GM12878 (cell line): ENCODE data around the gene PTPRC. TPM values are rescaled to one million over a fixed set of nuclear protein-coding genes. Genes with fewer than 3 reads are reported as not detected.

Experiments
- ATAC-seq: fragments of 200-7000 bp; cut with Tn5 transposase; 3 replicates; pipeline ENCODE4 v1.9.1; 2020; ENCODE audit warnings: mild to moderate bottlenecking, moderate library complexity
- BruUV-seq: library from RNA; stranded (reverse); fragments of 400-500 nt; replicated peaks from 2 replicates; lab custom pipeline; 2021; lab: Mats Ljungman, UMichigan
- CTCF ChIA-PET: fragments of 300-600 bp; sonication (Branson Sonifier 250); formaldehyde crosslinking; extraction: SDS; loops from one replicate; lab custom pipeline; 2021; ENCODE audit warnings: inconsistent platforms; lab: Yijun Ruan, JAX
- POLR2A ChIA-PET: fragments of 350-600 bp; formaldehyde crosslinking; extraction: SDS; loops from one replicate; lab custom pipeline; 2021; ENCODE audit warnings: inconsistent platforms; lab: Charles Lee
- RAD21 ChIA-PET: fragments of 300-600 bp; sonication (Branson Sonifier 250); formaldehyde crosslinking; loops from one replicate; lab custom pipeline; 2023; ENCODE audit warnings: antibody characterized with exemption; ENCODE audit not compliant: unreplicated experiment; lab: Charles Lee
- SMC1A ChIA-PET: fragments of 300-600 bp; sonication (Branson Sonifier 250); formaldehyde crosslinking; loops from one replicate; lab custom pipeline; 2023; ENCODE audit not compliant: unreplicated experiment, uncharacterized antibody; lab: Charles Lee
- DNase-seq: peaks from one replicate; pipeline ENCODE4 v3.0.0-alpha.2; 2011; ENCODE audit warnings: low read depth, low spot score
- FAIRE-seq: peaks from 3 replicates; lab custom pipeline; 2011; peaks lifted over from hg19 to GRCh38; lab: Jason Lieb, UNC
- H2AFZ ChIP-seq: 2 replicates; pipeline ENCODE4 v1.6.0; 2011; ENCODE audit warnings: low read depth, low read length, control low read depth; ENCODE audit not compliant: control insufficient read depth
- H3K27ac ChIP-seq: 2 replicates; pipeline ENCODE4 v1.5.1; 2011; ENCODE audit warnings: control low read depth; ENCODE audit not compliant: control insufficient read depth, insufficient read depth
- H3K27me3 ChIP-seq, 2 experiments: replicated peaks in 1 of 2; 2 replicates each; pipeline versions ENCODE4 v1.6.0 to v1.6.1; 2011; ENCODE audit warnings: low read length in 1 of 2; ENCODE audit not compliant: control insufficient read depth in 2 of 2, insufficient read depth in 2 of 2
- H3K36me3 ChIP-seq, 2 experiments: 2 replicates each; pipeline ENCODE4 v1.5.1; 2011; ENCODE audit warnings: low read length in 1 of 2; ENCODE audit not compliant: control insufficient read depth in 2 of 2, insufficient read depth in 2 of 2
- H3K4me1 ChIP-seq: 2 replicates; pipeline ENCODE4 v1.6.1; 2011; ENCODE audit warnings: mild to moderate bottlenecking, low read length, moderate library complexity, mixed read lengths; ENCODE audit not compliant: control insufficient read depth, insufficient read depth
- H3K4me2 ChIP-seq: 2 replicates; pipeline ENCODE4 v1.6.0; 2011; ENCODE audit warnings: control low read depth; ENCODE audit not compliant: control insufficient read depth, insufficient read depth
- H3K4me3 ChIP-seq: fragments of 200-600 bp; sonication (generic); 2 replicates; pipeline ENCODE4 v1.5.1; 2016
- H3K79me2 ChIP-seq: 2 replicates; pipeline ENCODE4 v1.6.0; 2011; ENCODE audit warnings: low read length; ENCODE audit not compliant: control insufficient read depth, insufficient read depth
- H3K9ac ChIP-seq: 2 replicates; pipeline ENCODE4 v1.8.0; 2011; ENCODE audit warnings: low read length, control low read depth, mixed read lengths; ENCODE audit not compliant: control insufficient read depth, insufficient read depth
- H3K9me3 ChIP-seq: replicated peaks from 3 replicates; pipeline ENCODE4 v1.5.1; 2011; ENCODE audit warnings: mild to moderate bottlenecking, low read length; ENCODE audit not compliant: control insufficient read depth, insufficient read depth
- H4K20me1 ChIP-seq: 2 replicates; pipeline ENCODE4 v1.6.0; 2011; ENCODE audit not compliant: control insufficient read depth, insufficient read depth
- CBX3 ChIP-seq: fragments of 200-600 bp; sonication (generic); IDR thresholded peaks from 2 replicates; pipeline ENCODE4 v1.6.1; 2016; ENCODE audit warnings: low read depth, borderline replicate concordance
- HDGF ChIP-seq: fragments of 450-650 bp; IDR thresholded peaks from 2 replicates; pipeline ENCODE4 v1.6.1; 2016; ENCODE audit warnings: antibody characterized with exemption
- IRF4 ChIP-seq: IDR thresholded peaks from 2 replicates; pipeline ENCODE4 v1.6.1; 2011; ENCODE audit warnings: low read depth, low read length
- KDM1A ChIP-seq: fragments of 200-600 bp; sonication (generic); IDR thresholded peaks from 2 replicates; pipeline ENCODE4 v1.6.1; 2016; ENCODE audit warnings: borderline replicate concordance
- MYB ChIP-seq: fragments of 150-350 bp; IDR thresholded peaks from 2 replicates; pipeline ENCODE4 v1.6.1; 2014; ENCODE audit warnings: mild to moderate bottlenecking, low read depth, low read length, borderline replicate concordance
- NR2F1 ChIP-seq: fragments of 450-650 bp; conservative IDR thresholded peaks from 2 replicates; pipeline ENCODE4 v1.6.1; 2017; ENCODE audit warnings: mild to moderate bottlenecking
- PAX8 ChIP-seq: fragments of 450-650 bp; IDR thresholded peaks from 2 replicates; pipeline ENCODE4 v1.6.1; 2017; ENCODE audit warnings: mild to moderate bottlenecking, moderate library complexity
- SIX5 ChIP-seq: IDR thresholded peaks from 2 replicates; pipeline ENCODE4 v1.6.1; 2011; ENCODE audit warnings: mild to moderate bottlenecking, low read depth, low read length, moderate library complexity; ENCODE audit not compliant: severe bottlenecking
- SMAD5 ChIP-seq: IDR thresholded peaks from 2 replicates; pipeline ENCODE4 v1.6.1; 2016; ENCODE audit warnings: antibody characterized with exemption, low read depth
- SMARCA5 ChIP-seq: fragments of 450-650 bp; IDR thresholded peaks from 2 replicates; pipeline ENCODE4 v1.6.1; 2017; ENCODE audit warnings: mild to moderate bottlenecking
- WRNIP1 ChIP-seq: IDR thresholded peaks from 2 replicates; pipeline ENCODE4 v1.6.1; 2011; ENCODE audit warnings: low read depth, low read length, improper control_type of control experiment, borderline replicate concordance
- ZNF217 ChIP-seq: fragments of 450-650 bp; IDR thresholded peaks from 2 replicates; pipeline ENCODE4 v1.6.1; 2017; ENCODE audit warnings: antibody characterized with exemption, mild to moderate bottlenecking
- WGBS: methylation state at CpG from one replicate; pipeline ENCODE4 v1.1.6; 2016; ENCODE audit warnings: low lambda C conversion rate; ENCODE audit not compliant: insufficient replicate concordance, insufficient coverage; ENCODE audit errors: missing lambda C conversion rate; 5-methylcytosine and 5-hydroxymethylcytosine counted together
- in situ Hi-C: fragments of 300-500 bp; cut with MboI; formaldehyde crosslinking; loops from 9 replicates; pipeline ENCODE4 v1.14.3; 2018; ENCODE audit warnings: mixed read lengths
- intact Hi-C: fragments of 100-400 bp; cut with micrococcal nuclease; formaldehyde crosslinking; loops from one replicate; pipeline ENCODE4 v1.14.2; 2022; ENCODE audit not compliant: unreplicated experiment
- polyA plus RNA-seq, 11 experiments: library from polyadenylated mRNA; depleted of rRNA in 4 of 11; unstranded in 6 of 11; stranded (reverse) in 5 of 11; fragments of >200 nt; fragmentation: Nextera tagmentation in 4 of 11; fragmentation: Illumina TruSeq in 1 of 11; extraction: Ambion mirVana in 4 of 11; extraction: Trizol in 1 of 11; gene quantifications; 1 replicate in 1 of 11; 2 replicates in 10 of 11; pipeline versions ENCODE4 v1.2.1 to v1.2.3, GENCODE V29; 2011 to 2016; ENCODE audit warnings: inconsistent platforms in 2 of 11, missing spikeins in 2 of 11, low read depth in 1 of 11
- total RNA-seq, 4 experiments: library from RNA; depleted of rRNA in 3 of 4; stranded (reverse); fragments of >200 nt in 3 of 4; fragmentation: Illumina TruSeq in 1 of 4; extraction: Trizol in 1 of 4; gene quantifications; 2 replicates each; pipeline versions ENCODE4 v1.2.1 to v1.2.3, GENCODE V29; 2013 to 2021
- TF ChIP-seq, protein P1 (sequence below): fragments of 450-650 bp; IDR thresholded peaks from 2 replicates; pipeline ENCODE4 v1.6.1; 2018; ENCODE audit warnings: borderline replicate concordance, mild to moderate bottlenecking; ENCODE audit not compliant: partially characterized antibody
- TF ChIP-seq, protein P2 (sequence below): IDR thresholded peaks from 2 replicates; pipeline ENCODE4 v1.6.1; 2012; ENCODE audit warnings: mild to moderate bottlenecking, low read depth, low read length
- TF ChIP-seq, protein P3 (sequence below): IDR thresholded peaks from 2 replicates; pipeline ENCODE4 v1.6.1; 2011; ENCODE audit warnings: low read depth, low read length, improper control_type of control experiment, borderline replicate concordance
- TF ChIP-seq, protein P4 (sequence below): fragments of 450-650 bp; IDR thresholded peaks from 2 replicates; pipeline ENCODE4 v1.6.1; 2014; ENCODE audit warnings: mild to moderate bottlenecking
- TF ChIP-seq, protein P5 (sequence below): IDR thresholded peaks from 2 replicates; pipeline ENCODE4 v1.6.1; 2012; ENCODE audit warnings: low read depth, low read length, improper control_type of control experiment

The PTPRC gene
- total and polyA plus RNA-seq, 10 of the 15 experiments (the other 5 are each of a cell fraction or from before 2014, with no cell fraction given): 72.9 to 221 (median 118) TPM

DNA sequence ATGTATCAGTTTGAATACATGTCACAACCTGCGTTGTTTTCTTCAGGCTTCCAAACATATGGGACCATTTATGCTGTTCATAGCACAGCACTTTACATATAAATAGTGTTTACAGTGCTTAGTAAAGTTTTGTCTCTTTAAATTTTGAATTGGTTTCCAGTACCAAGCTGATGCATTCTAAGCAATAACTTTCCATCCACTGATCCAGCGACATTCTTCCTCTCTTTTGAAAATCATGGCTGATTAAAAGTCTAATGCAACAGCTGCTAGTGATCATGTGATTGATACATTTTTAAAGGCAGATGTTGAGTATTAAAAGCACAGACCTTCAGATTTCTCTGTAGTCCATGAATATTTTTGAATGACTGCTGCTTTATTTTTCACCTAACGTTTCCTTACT lies 154.9 kb downstream of the PTPRC start:
- Histone ChIP-seq H3K4me3 (no peak overlapping the region), H3K79me2 (no peaks in the 10 kb centered on the region), H3K4me1 (no peaks in the 10 kb centered on the region), H2AFZ (no peak overlapping the region), H3K36me3 (no peaks in the 10 kb centered on the region; a peak in 1 of 4 replicates), H3K27me3 (no peaks in the 10 kb centered on the region), H3K4me2 (no peak overlapping the region), H3K27ac (no peak overlapping the region), H3K9ac (no peak overlapping the region), H3K9me3 (peaks cover 14% of the 10 kb centered on the region; the same call in 2 of the 3 replicates), H4K20me1 (no peaks in the 10 kb centered on the region)
- BruUV-seq: no TSS peak
- intact Hi-C loops (no loop called here), in situ Hi-C loops (no loop called here)
- TF ChIP-seq, protein P1, sequence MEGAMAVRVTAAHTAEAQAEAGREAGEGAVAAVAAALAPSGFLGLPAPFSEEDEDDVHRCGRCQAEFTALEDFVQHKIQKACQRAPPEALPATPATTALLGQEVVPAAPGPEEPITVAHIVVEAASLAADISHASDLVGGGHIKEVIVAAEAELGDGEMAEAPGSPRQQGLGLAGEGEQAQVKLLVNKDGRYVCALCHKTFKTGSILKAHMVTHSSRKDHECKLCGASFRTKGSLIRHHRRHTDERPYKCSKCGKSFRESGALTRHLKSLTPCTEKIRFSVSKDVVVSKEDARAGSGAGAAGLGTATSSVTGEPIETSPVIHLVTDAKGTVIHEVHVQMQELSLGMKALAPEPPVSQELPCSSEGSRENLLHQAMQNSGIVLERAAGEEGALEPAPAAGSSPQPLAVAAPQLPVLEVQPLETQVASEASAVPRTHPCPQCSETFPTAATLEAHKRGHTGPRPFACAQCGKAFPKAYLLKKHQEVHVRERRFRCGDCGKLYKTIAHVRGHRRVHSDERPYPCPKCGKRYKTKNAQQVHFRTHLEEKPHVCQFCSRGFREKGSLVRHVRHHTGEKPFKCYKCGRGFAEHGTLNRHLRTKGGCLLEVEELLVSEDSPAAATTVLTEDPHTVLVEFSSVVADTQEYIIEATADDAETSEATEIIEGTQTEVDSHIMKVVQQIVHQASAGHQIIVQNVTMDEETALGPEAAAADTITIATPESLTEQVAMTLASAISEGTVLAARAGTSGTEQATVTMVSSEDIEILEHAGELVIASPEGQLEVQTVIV: no peak
- TF ChIP-seq KDM1A (no peak), SIX5 (no peak), PAX8 (no peak), NR2F1 (no peak), CBX3 (no peak), HDGF (no peak), ZNF217 (no peak), SMARCA5 (no peak), SMAD5 (no peak), WRNIP1 (no peak), MYB (no peak), IRF4 (no peak)
- TF ChIP-seq, protein P2, sequence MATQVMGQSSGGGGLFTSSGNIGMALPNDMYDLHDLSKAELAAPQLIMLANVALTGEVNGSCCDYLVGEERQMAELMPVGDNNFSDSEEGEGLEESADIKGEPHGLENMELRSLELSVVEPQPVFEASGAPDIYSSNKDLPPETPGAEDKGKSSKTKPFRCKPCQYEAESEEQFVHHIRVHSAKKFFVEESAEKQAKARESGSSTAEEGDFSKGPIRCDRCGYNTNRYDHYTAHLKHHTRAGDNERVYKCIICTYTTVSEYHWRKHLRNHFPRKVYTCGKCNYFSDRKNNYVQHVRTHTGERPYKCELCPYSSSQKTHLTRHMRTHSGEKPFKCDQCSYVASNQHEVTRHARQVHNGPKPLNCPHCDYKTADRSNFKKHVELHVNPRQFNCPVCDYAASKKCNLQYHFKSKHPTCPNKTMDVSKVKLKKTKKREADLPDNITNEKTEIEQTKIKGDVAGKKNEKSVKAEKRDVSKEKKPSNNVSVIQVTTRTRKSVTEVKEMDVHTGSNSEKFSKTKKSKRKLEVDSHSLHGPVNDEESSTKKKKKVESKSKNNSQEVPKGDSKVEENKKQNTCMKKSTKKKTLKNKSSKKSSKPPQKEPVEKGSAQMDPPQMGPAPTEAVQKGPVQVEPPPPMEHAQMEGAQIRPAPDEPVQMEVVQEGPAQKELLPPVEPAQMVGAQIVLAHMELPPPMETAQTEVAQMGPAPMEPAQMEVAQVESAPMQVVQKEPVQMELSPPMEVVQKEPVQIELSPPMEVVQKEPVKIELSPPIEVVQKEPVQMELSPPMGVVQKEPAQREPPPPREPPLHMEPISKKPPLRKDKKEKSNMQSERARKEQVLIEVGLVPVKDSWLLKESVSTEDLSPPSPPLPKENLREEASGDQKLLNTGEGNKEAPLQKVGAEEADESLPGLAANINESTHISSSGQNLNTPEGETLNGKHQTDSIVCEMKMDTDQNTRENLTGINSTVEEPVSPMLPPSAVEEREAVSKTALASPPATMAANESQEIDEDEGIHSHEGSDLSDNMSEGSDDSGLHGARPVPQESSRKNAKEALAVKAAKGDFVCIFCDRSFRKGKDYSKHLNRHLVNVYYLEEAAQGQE: no peak
- TF ChIP-seq, protein P3, sequence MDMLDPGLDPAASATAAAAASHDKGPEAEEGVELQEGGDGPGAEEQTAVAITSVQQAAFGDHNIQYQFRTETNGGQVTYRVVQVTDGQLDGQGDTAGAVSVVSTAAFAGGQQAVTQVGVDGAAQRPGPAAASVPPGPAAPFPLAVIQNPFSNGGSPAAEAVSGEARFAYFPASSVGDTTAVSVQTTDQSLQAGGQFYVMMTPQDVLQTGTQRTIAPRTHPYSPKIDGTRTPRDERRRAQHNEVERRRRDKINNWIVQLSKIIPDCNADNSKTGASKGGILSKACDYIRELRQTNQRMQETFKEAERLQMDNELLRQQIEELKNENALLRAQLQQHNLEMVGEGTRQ: no peak
- TF ChIP-seq, protein P4, sequence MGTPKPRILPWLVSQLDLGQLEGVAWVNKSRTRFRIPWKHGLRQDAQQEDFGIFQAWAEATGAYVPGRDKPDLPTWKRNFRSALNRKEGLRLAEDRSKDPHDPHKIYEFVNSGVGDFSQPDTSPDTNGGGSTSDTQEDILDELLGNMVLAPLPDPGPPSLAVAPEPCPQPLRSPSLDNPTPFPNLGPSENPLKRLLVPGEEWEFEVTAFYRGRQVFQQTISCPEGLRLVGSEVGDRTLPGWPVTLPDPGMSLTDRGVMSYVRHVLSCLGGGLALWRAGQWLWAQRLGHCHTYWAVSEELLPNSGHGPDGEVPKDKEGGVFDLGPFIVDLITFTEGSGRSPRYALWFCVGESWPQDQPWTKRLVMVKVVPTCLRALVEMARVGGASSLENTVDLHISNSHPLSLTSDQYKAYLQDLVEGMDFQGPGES: no peak
- TF ChIP-seq, protein P5, sequence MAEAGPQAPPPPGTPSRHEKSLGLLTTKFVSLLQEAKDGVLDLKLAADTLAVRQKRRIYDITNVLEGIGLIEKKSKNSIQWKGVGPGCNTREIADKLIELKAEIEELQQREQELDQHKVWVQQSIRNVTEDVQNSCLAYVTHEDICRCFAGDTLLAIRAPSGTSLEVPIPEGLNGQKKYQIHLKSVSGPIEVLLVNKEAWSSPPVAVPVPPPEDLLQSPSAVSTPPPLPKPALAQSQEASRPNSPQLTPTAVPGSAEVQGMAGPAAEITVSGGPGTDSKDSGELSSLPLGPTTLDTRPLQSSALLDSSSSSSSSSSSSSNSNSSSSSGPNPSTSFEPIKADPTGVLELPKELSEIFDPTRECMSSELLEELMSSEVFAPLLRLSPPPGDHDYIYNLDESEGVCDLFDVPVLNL: no peak
- WGBS: 39% methylated on average over 3 of the region's 3 CpGs
- RAD21 ChIA-PET: no interaction called here
- SMC1A ChIA-PET: no interaction called here
- POLR2A ChIA-PET: no interaction called here
- ATAC-seq: no peak
- DNase-seq: no peak
- no peak for FAIRE-seq
- CTCF ChIA-PET: no interaction called here
